ENCODE results near the gene RNF144A. TPM values are rescaled to one million over a fixed set of nuclear protein-coding genes. Genes with fewer than 3 reads are reported as not detected.

Gene RNF144A
- total RNA-seq, 1 donor from 2014 or later: 1.8 TPM

GRCh38 chr2:6970551-6970950, 53.3 kb downstream of the RNF144A start:
- no peak for TF ChIP-seq CTCF (IDR thresholded peaks at IDR 0.05)
- intact Hi-C loops (cut with DNase I): no loop called here
- Histone ChIP-seq H3K9me3 (no peaks in the 10 kb centered on the region), H3K36me3 (peaks cover 0 to 4% of the 10 kb centered on the region in 2 donors), H3K27ac (no peak overlapping the region), H3K4me1 (no peaks in the 10 kb centered on the region), H3K4me3 (no peak overlapping the region), H3K27me3 (no peaks in the 10 kb centered on the region)
- no peak for DNase-seq (ENCODE audit: low spot score in 2 of 2)

GRCh38 chr2:6970976-6971480, 53.8 kb downstream of the RNF144A start:
- peaks cover 0 to 4% of the 10 kb centered on the region in 2 donors for H3K36me3 ChIP-seq
- intact Hi-C loops (cut with DNase I): no loop called here
- H3K4me3 ChIP-seq: no peak overlapping the region
- no peak for DNase-seq (ENCODE audit: low spot score in 2 of 2)
- no peaks in the 10 kb centered on the region for H3K9me3 ChIP-seq
- no peak for TF ChIP-seq CTCF (IDR thresholded peaks at IDR 0.05)
- H3K27ac ChIP-seq: no peak overlapping the region
- H3K4me1 ChIP-seq: no peaks in the 10 kb centered on the region
- no peaks in the 10 kb centered on the region for H3K27me3 ChIP-seq

- Histone ChIP-seq H3K4me3 (no peak overlapping the region), H3K4me1 (no peaks in the 10 kb centered on the region), H3K9me3 (no peaks in the 10 kb centered on the region), H3K36me3 (peaks cover 0 to 4% of the 10 kb centered on the region in 2 donors), H3K27me3 (no peaks in the 10 kb centered on the region), H3K27ac (no peak overlapping the region)
- no peak for DNase-seq (ENCODE audit: low spot score in 2 of 2)
- no peak for TF ChIP-seq CTCF (IDR thresholded peaks at IDR 0.05)
- intact Hi-C loops (cut with DNase I): no loop called here
These were observed 54.3 kb downstream of the RNF144A start for GRCh38 chr2:6971502-6971901.

- no peak for DNase-seq (ENCODE audit: low spot score in 2 of 2)
- intact Hi-C loops (cut with DNase I): no loop called here
- Histone ChIP-seq H3K9me3 (no peaks in the 10 kb centered on the region), H3K36me3 (peaks cover 0 to 4% of the 10 kb centered on the region in 2 donors), H3K27me3 (no peaks in the 10 kb centered on the region), H3K4me3 (no peak overlapping the region), H3K27ac (no peak overlapping the region), H3K4me1 (no peaks in the 10 kb centered on the region)
- no peak for TF ChIP-seq CTCF (IDR thresholded peaks at IDR 0.05)
These were observed 55.0 kb downstream of the RNF144A start for GRCh38 chr2:6972067-6972710.

GRCh38 chr2:6973895-6974545, 56.8 kb downstream of the RNF144A start:
- DNase-seq (ENCODE audit: low spot score in 2 of 2): no peak
- Histone ChIP-seq H3K4me1 (no peaks in the 10 kb centered on the region), H3K9me3 (no peaks in the 10 kb centered on the region), H3K36me3 (peaks cover 0 to 4% of the 10 kb centered on the region in 2 donors), H3K27me3 (no peaks in the 10 kb centered on the region), H3K27ac (no peak overlapping the region), H3K4me3 (no peak overlapping the region)
- intact Hi-C loops (cut with DNase I): no loop called here
- TF ChIP-seq CTCF (IDR thresholded peaks at IDR 0.05): no peak

Data from ascending aorta (tissue), 2 donors.